Fibroblast of peridontal ligament (primary cell): ENCODE data around the gene CX3CR1.

Experiments used
- DNase-seq: peaks from one replicate; pipeline ENCODE4 v3.0.0-alpha.2; 2010; ENCODE audit errors: extremely low read depth

The CX3CR1 gene

DNA sequence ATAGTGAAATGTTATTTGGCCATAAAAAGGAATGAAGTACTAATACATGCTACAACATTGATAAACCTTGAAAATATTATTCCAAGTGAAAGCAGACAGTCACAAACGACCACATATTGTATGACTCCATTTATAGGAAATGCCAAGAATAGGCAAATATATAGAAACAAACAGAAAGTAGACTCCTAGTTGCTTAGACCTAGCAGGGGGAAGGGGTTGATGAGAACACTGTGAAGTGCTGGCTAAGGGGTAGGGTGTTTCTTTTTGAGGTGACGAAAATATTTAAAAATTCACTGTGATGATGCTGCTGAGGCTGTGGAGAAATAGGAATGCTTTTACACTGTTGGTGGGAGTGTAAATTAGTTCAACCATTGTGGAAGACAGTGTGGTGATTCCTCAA lies 56.9 kb downstream of the CX3CR1 start:
- DNase-seq = no peak

DNA sequence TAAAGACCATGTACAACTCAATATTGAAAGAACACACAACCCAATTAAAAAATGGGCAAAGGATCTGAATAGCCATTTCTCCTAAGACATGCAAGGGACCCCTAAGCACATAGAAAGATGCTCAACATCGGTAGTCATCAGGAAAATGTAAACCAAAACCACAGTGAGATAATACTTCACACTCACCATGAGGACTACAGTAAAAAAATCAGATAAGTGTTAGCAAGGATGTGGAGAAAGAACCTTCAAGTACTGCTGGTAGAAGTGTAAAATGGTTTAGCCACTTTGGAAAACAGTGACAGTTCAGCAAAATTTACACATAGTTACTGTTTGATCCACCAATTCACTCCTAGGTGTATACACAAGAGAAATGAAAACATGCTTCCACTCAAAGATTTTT lies 57.4 kb downstream of the CX3CR1 start:
- DNase-seq = no peak

DNA sequence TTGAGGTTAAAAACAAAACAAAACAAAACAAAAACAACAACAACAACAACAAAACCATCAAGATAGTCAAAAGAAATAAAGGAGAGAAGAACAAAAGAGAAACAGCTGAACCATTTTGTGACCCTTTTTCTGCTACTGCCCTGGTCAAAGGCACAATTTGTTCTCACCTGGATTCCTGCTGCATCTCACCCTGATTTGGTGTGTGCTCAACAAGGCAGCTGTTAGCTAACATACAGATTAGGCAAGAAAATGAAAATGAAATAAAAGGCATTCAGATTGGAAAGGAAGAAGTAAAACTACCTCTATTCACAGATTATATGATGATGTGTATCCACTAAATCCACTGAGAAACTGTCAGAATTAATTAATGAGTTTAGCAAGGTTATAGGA lies 58.7 kb downstream of the CX3CR1 start:
- DNase-seq = no peak

DNA sequence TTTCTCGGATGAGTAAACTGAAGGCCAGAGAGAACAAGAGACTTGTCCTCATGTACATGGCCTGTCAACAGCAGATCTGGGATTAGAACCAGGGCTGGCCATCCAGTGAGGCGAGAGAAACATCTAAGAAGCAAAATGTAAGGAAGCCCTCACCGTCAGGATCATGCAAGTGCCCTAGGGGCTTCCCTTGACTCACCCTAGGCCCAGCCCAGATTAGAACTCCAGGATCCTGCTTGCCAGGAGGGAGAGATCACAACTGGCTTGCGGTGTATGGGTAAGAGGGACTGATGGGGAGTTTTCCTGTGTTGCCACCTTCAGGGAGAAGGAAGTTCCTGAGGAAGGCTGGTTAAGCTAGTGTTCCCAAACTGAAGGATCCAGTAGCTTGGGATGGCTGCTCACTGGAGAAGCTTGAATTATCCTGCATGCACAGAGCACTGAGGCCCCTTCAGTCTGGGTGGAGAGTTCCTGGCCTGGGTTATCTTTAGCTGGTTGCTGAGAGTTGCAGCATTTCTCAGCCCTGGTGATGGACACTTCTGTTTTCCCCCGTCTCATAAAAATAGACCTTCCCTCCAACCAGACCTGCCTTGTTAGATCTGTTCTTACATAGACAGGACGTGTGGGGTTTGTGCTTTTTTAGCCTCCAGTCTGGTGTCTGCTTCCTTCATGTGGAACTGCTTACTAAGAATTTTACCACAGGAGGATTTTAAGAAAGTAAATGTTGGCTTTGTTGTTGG lies 59.3 kb downstream of the CX3CR1 start:
- DNase-seq = no peak

DNA sequence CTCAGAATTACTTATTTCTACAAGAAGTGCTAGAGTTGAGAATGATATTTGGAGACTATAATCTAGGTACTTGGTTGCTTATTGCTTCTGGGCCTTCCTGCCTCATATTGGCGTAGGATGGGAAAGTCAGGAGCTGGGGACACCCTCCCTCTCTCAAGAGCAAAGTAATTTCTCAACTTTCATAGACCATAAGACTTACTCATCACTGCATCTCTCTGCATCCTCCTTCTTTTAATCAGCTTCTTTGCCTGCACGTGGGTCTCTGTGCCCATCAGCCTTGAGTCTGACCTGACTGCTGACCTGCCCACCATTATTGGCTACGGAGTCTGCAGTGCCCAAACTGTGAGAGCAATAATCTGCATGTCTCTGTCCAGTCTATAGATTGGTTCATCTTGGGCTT lies 60.1 kb downstream of the CX3CR1 start:
- no peak for DNase-seq

DNA sequence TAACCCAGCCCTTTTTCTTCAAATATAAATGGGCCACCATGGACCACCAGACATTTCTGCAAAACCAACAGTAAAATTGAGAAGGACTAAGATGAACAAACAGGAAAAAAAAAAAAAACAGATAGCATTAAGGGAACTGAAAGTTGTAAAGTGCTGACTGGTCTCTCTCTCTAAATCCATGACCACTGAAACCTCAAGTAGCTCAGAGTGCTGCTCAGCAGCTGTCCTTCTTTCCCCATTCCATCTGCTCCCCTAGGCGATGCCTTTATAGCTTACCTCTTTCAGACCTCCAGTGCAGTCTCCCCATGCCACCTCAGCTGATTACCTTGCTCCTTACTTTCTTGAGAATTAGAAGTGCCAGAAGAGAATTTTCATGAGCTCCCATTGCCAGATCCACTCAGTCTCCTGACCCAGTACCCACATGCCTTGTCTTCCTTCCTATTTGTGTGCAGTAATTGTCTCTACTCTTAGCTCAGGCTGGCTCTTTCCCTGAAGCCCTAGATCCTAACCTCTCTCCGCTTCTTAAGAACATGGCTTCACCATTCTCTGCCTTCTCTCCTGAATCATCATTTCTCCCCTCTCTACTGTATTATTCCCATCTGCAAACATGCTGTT lies 63.6 kb downstream of the CX3CR1 start:
- DNase-seq = no peak

DNA sequence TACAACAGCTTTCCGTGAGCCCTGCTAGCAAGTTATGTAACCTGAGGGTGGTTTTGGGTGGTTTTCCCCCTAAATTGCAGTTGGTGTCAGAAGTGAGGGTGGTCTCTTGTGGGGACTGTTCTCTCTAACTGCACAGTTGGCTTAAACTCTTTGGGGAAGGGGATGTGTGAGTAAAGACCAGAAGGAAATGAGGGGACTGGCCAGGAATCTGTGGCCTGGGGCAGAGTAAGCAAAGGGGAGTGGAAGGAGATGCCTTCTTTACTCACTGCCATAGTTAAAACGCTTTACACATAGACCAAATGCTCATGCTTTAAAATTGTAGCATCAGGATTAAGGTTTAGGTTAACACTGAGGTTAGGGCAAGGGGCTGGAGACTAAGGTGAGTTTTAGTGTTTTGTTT lies 66.2 kb downstream of the CX3CR1 start:
- no peak for DNase-seq
